Measurements from ENCODE around the gene EDDM13.
"Not testable (repeated sequence)": the region's sequence is repeated elsewhere in the genome, so short reads cannot be mapped to it uniquely, and the experiment has no call there.

Gene EDDM13

DNA sequence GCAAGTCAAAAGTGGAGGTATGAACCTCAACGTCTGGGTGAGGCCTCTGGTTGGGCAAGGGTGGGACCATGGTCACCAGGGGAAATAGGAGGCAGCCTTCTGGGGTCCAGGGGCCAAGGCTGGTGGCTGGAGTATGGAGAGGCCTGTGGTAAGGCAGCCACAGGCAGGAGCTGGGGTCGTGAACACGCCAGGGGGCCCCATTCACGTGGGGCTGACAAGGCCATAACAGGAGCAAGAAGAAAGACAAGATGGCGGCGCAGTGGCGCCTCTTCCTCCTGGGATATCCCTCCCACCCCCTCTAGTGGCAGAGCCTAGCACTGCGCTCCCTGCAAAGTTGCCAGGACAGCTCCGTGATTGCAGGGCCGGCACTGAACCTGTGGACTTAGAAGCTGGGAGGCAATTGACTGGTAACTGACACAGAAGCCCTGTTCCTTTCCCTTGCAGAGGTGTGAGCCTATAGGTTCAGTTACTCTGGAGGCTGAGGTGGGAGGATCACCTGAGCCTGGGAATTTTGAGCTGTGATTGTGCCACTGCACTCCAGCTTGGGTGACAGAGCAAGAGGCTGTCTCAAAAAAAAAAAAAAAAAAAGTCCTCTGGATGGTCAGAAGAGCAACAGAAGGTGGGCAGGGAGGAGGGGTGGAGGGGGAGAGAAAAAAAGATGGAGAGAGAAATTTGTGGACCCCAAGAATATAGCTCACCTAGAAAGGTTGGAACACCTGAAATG, 19.7 kb upstream of the EDDM13 start:
- CTCF ChIA-PET = interaction anchor here (0.6 to 1.9 kb wide), 8 partner anchors 11 to 830 kb away, joined by 3 to 14 read pairs (median 4); no protein-coding TSS in a partner anchor
- POLR2A ChIA-PET = no interaction called here
- DNase-seq (ENCODE audit: extremely low spot score) = peak; percentile 77
- TF ChIP-seq FOXA1 (IDR thresholded peaks at IDR 0.05) (no peak), L3MBTL2 (conservative IDR thresholded peaks at IDR 0.05) (peak; percentile 57)

DNA sequence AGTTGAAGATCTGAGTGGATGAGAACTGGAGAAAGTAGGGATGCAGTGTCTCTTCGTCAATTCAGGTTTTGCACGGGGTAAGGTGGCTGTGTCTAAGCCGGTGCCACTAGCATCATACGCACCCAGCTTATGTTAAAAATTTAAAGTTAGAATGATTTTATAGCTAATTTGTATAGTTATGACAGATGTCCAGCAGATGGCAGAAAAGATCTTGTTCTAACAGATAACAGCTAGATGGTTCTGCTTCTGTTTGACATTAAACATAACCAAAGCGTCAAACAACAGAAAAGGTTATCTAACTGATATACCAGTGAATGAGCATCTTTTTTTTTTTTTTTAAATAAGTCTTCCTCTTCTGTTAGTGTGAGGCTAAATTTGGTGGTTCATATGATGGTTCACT, 18.8 kb upstream of the EDDM13 start:
- ChIA-PET POLR2A (interaction anchor here (0.6 kb wide), 1 partner anchor 25 kb away, joined by 3 read pairs; no protein-coding TSS in a partner anchor), CTCF (interaction anchor here (0.6 to 1.9 kb wide), 7 partner anchors 10 to 187 kb away, joined by 3 to 14 read pairs (median 9); no protein-coding TSS in a partner anchor)
- peak; percentile 17 for DNase-seq (ENCODE audit: extremely low spot score)
- TF ChIP-seq BHLHE40 (IDR thresholded peaks at IDR 0.05; ENCODE audit: borderline replicate concordance) = no peak
- no peak for TF ChIP-seq L3MBTL2 (conservative IDR thresholded peaks at IDR 0.05)
- TF ChIP-seq LEF1 (IDR thresholded peaks at IDR 0.05; ENCODE audit: borderline replicate concordance) = no peak
- no peak for TF ChIP-seq FOXA1 (IDR thresholded peaks at IDR 0.05)
- TF ChIP-seq FOXM1 (IDR thresholded peaks at IDR 0.05; ENCODE audit: borderline replicate concordance) = no peak
- no peak for TF ChIP-seq SP1 (IDR thresholded peaks at IDR 0.05)
- TF ChIP-seq, protein P1, sequence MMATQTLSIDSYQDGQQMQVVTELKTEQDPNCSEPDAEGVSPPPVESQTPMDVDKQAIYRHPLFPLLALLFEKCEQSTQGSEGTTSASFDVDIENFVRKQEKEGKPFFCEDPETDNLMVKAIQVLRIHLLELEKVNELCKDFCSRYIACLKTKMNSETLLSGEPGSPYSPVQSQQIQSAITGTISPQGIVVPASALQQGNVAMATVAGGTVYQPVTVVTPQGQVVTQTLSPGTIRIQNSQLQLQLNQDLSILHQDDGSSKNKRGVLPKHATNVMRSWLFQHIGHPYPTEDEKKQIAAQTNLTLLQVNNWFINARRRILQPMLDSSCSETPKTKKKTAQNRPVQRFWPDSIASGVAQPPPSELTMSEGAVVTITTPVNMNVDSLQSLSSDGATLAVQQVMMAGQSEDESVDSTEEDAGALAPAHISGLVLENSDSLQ (IDR thresholded peaks at IDR 0.05) = no peak
- TF ChIP-seq ELF4 (IDR thresholded peaks at IDR 0.05) = no peak
- no peak for TF ChIP-seq ARNT (IDR thresholded peaks at IDR 0.05)
- no peak for TF ChIP-seq CTBP1 (IDR thresholded peaks at IDR 0.05; ENCODE audit: borderline replicate concordance)
- no peak for TF ChIP-seq ZNF384 (IDR thresholded peaks at IDR 0.05)
- TF ChIP-seq NFRKB (IDR thresholded peaks at IDR 0.05) = no peak
- TF ChIP-seq HDGF (IDR thresholded peaks at IDR 0.05; ENCODE audit: borderline replicate concordance) = no peak

DNA sequence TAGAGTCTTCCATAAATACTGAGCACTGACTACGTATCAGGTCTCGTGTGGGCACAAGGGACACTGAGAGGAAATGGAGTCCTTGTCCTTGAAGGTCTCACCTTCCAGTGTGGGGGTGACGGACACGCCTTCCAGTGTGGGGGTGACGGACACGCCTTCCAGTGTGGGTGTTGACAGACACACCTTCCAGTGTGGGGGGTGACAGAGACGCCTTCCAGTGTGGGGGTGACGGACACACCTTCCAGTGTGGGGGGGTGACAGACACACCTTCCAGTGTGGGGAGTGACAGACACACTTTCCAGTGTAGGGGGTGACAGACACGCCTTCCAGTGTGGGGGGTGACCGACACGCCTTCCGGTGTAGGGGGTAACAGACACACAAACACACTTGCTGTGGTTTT, 14.3 kb upstream of the EDDM13 start:
- TF ChIP-seq ZNF384 (IDR thresholded peaks at IDR 0.05) (no peak), L3MBTL2 (conservative IDR thresholded peaks at IDR 0.05) (no peak), BHLHE40 (IDR thresholded peaks at IDR 0.05; ENCODE audit: borderline replicate concordance) (no peak), SUZ12 (IDR thresholded peaks at IDR 0.05) (no peak), CTBP1 (IDR thresholded peaks at IDR 0.05; ENCODE audit: borderline replicate concordance) (no peak), ARNT (IDR thresholded peaks at IDR 0.05) (no peak), ELF4 (IDR thresholded peaks at IDR 0.05) (no peak), FOXM1 (IDR thresholded peaks at IDR 0.05; ENCODE audit: borderline replicate concordance) (no peak), FOXK2 (IDR thresholded peaks at IDR 0.05) (no peak), FOXA1 (IDR thresholded peaks at IDR 0.05) (no peak), TARDBP (IDR thresholded peaks at IDR 0.05) (no peak), LEF1 (IDR thresholded peaks at IDR 0.05; ENCODE audit: borderline replicate concordance) (no peak), SP1 (IDR thresholded peaks at IDR 0.05) (no peak), NFRKB (IDR thresholded peaks at IDR 0.05) (no peak), HDGF (IDR thresholded peaks at IDR 0.05; ENCODE audit: borderline replicate concordance) (no peak)
- TF ChIP-seq, protein P1 (IDR thresholded peaks at IDR 0.05) = no peak
- ChIA-PET CTCF (interaction anchor here (0.6 kb wide), 1 partner anchor 843 kb away, joined by 3 read pairs; no protein-coding TSS in a partner anchor), POLR2A (no interaction called here)
- no peak for DNase-seq (ENCODE audit: extremely low spot score)

DNA sequence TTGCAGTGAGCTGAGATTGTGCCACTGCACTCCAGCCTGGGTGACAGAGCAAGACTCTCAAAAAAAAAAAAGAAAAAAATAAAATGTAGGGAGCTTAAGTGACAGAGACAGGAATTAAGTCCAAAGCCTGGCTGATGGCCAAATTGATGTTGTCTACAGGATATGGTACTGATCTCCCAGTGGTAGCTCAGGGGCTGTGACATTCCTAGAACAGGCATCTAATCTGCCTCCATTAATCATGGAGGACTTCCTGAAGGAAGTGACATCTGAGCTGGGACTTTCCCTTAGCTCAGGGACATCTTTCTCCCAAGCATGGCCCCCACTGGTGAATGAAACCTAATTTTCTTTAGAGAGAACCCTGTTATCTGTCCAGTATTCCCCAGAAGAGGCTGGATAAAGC, 11.4 kb upstream of the EDDM13 start:
- CTCF ChIA-PET = interaction anchor here (1.2 kb wide), 1 partner anchor 48 kb away, joined by 3 read pairs; no protein-coding TSS in a partner anchor
- POLR2A ChIA-PET = interaction anchor here (0.6 kb wide), 1 partner anchor 140 kb away, joined by 3 read pairs; the partner anchor contains the start of gene ZNF787
- no peak for TF ChIP-seq FOXA1 (IDR thresholded peaks at IDR 0.05)
- no peak for TF ChIP-seq SUZ12 (IDR thresholded peaks at IDR 0.05)
- TF ChIP-seq SP1 (IDR thresholded peaks at IDR 0.05) = no peak
- no peak for TF ChIP-seq FOXK2 (IDR thresholded peaks at IDR 0.05)
- no peak for TF ChIP-seq CTBP1 (IDR thresholded peaks at IDR 0.05; ENCODE audit: borderline replicate concordance)
- TF ChIP-seq BHLHE40 (IDR thresholded peaks at IDR 0.05; ENCODE audit: borderline replicate concordance) = no peak
- no peak for TF ChIP-seq FOXM1 (IDR thresholded peaks at IDR 0.05; ENCODE audit: borderline replicate concordance)
- no peak for TF ChIP-seq TARDBP (IDR thresholded peaks at IDR 0.05)
- DNase-seq (ENCODE audit: extremely low spot score) = no peak

DNA sequence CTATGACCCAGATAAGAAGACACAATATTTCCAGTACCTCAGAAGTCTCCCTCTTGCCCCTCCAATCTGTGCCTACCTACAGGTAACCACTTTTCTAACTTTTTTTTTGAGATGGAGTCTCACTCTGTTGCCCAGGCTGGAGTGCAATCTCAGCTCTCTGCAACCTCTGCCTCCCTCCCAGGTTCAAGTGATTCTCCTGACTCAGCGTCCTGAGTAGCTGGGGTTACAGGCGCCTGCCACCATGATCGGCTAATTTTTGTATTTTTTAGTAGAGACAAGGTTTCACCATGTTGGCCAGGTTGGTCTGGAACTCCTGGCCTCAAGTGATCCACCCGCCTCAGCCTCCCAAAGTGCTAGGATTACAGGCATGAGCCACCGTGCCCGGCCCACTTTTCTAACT, 10.6 kb upstream of the EDDM13 start:
- CTCF ChIA-PET = interaction anchor here (1.2 kb wide), 1 partner anchor 47 kb away, joined by 3 read pairs; no protein-coding TSS in a partner anchor
- DNase-seq (ENCODE audit: extremely low spot score); POLR2A ChIA-PET: not testable (repeated sequence)

DNA sequence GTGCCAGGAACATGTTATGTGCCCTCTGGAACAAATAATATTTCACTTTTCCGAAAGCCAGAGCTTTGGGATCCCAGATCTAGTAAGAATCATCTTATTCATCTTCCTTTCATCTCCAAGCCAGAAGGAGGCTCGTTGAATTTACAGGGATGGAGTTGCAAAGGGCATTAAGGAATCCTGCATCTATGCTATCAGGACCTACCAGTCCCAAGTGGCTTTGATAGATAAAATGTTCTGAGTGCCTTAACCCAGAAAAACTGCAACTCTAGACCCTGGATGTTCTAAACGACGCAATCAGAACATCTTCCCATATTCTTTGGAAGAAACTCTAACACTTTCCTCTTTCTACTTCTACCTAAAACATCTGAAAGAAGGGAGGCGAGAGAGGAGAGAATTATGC, 9.2 kb upstream of the EDDM13 start:
- no peak for DNase-seq (ENCODE audit: extremely low spot score)
- ChIA-PET POLR2A (no interaction called here), CTCF (interaction anchor here (1.5 kb wide), 1 partner anchor 10 kb away, joined by 9 read pairs; no protein-coding TSS in a partner anchor)
- TF ChIP-seq L3MBTL2 (conservative IDR thresholded peaks at IDR 0.05) = no peak
- TF ChIP-seq SUZ12 (IDR thresholded peaks at IDR 0.05) = no peak
- no peak for TF ChIP-seq ELF4 (IDR thresholded peaks at IDR 0.05)
- no peak for TF ChIP-seq HDGF (IDR thresholded peaks at IDR 0.05; ENCODE audit: borderline replicate concordance)
- TF ChIP-seq BHLHE40 (IDR thresholded peaks at IDR 0.05; ENCODE audit: borderline replicate concordance) = no peak
- TF ChIP-seq FOXM1 (IDR thresholded peaks at IDR 0.05; ENCODE audit: borderline replicate concordance) = no peak
- no peak for TF ChIP-seq NFRKB (IDR thresholded peaks at IDR 0.05)
- TF ChIP-seq, protein P1 (IDR thresholded peaks at IDR 0.05) = no peak
- no peak for TF ChIP-seq CTBP1 (IDR thresholded peaks at IDR 0.05; ENCODE audit: borderline replicate concordance)
- no peak for TF ChIP-seq TARDBP (IDR thresholded peaks at IDR 0.05)
- TF ChIP-seq LEF1 (IDR thresholded peaks at IDR 0.05; ENCODE audit: borderline replicate concordance) = no peak
- no peak for TF ChIP-seq ZNF384 (IDR thresholded peaks at IDR 0.05)

Measured in HEK293T (cell line).